Sigmoid colon (tissue), 7 donors: ENCODE results near the gene CNTN4. TPM values are rescaled to one million over a fixed set of nuclear protein-coding genes. Genes with fewer than 3 reads are reported as not detected.

Experiments used
- DNase-seq: peaks from one replicate; pipeline ENCODE4 v3.0.0-alpha.2; 2019
- H3K27ac ChIP-seq, 4 donors: fragments of 200-600 bp; sonication (generic); one replicate each; pipeline ENCODE4 v1.5.1; 2016 to 2019; ENCODE audit warnings: mild to moderate bottlenecking in 1 of 4
- H3K27me3 ChIP-seq, 3 donors: fragments of 200-600 bp; sonication (generic); one replicate each; pipeline ENCODE4 v1.5.1; 2019; ENCODE audit warnings: mild to moderate bottlenecking in 1 of 3
- H3K36me3 ChIP-seq, 4 donors: fragments of 200-600 bp; sonication (generic); one replicate each; pipeline ENCODE4 v1.5.1; 2016 to 2019
- H3K4me1 ChIP-seq, 4 donors: fragments of 200-600 bp; sonication (generic); one replicate each; pipeline ENCODE4 v1.5.1; 2017 to 2019
- H3K4me3 ChIP-seq, 4 donors: fragments of 200-600 bp; sonication (generic); one replicate each; pipeline ENCODE4 v1.5.1; 2017 to 2019; ENCODE audit warnings: mild to moderate bottlenecking in 2 of 4, moderate library complexity in 1 of 4
- H3K9me3 ChIP-seq, 4 donors: fragments of 200-600 bp in 3 of 4; sonication (generic) in 3 of 4; one replicate each; pipeline versions ENCODE4 v1.5.1 to v1.6.1; 2013 to 2019
- CTCF ChIP-seq, 4 experiments: fragments of 450-650 bp in 3 of 4; fragments of 200-600 bp in 1 of 4; IDR thresholded peaks; one replicate each; pipeline ENCODE4 v1.5.1; 2016 to 2019; ENCODE audit warnings: antibody characterized with exemption in 4 of 4, mild to moderate bottlenecking in 3 of 4, moderate library complexity in 2 of 4
- EP300 ChIP-seq, 4 donors: sonication (generic); formaldehyde crosslinking; IDR thresholded peaks; one replicate each; pipeline ENCODE4 v1.6.1; 2017; ENCODE audit warnings: antibody characterized with exemption in 4 of 4
- POLR2A ChIP-seq, 2 donors: fragments of 450-650 bp; IDR thresholded peaks; one replicate each; pipeline ENCODE4 v1.6.1; 2016; ENCODE audit warnings: antibody characterized with exemption in 2 of 2, mild to moderate bottlenecking in 2 of 2, moderate library complexity in 2 of 2
- POLR2AphosphoS5 ChIP-seq, 4 donors: sonication (generic); formaldehyde crosslinking; IDR thresholded peaks; one replicate each; pipeline ENCODE4 v1.6.1; 2017; ENCODE audit warnings: antibody characterized with exemption in 4 of 4
- WGBS, 2 donors: extraction: QIAGEN DNeasy Blood & Tissue Kit; methylation state at CpG; one replicate each; pipeline ENCODE4 v1.1.7; 2013; 5-methylcytosine and 5-hydroxymethylcytosine counted together
- intact Hi-C: fragments of 100-400 bp; cut with DNase I; formaldehyde crosslinking; loops from one replicate; pipeline ENCODE4 v1.15.1; 2023
- polyA plus RNA-seq, 3 donors: library from polyadenylated mRNA; stranded (reverse); fragments of 200-250 nt; gene quantifications; one replicate each; pipeline ENCODE4 v1.2.3, GENCODE V29; 2013
- total RNA-seq, 4 donors: library from RNA; depleted of rRNA; stranded (reverse); fragments of >200 nt; gene quantifications; one replicate each; pipeline ENCODE4 v1.1.0, GENCODE V29; 2016
- donor health status: healthy with polysubstance abuse.
- donor health status: Bipolar disorder and iron deficiency.
- donor health status: healthy.

The CNTN4 gene
- total and polyA plus RNA-seq, 7 donors: 1.4 to 10.0 (median 7.5) TPM

- intact Hi-C loops: no loop called here
Measured at GRCh38 chr3:2623436-2623835, 524.8 kb downstream of the CNTN4 start.

GRCh38 chr3:2628117-2628516, 529.5 kb downstream of the CNTN4 start:
- no peak for DNase-seq
- no peaks in the 10 kb centered on the region for H3K27me3 ChIP-seq
- H3K4me1 ChIP-seq: no peaks in the 10 kb centered on the region
- TF ChIP-seq CTCF (IDR thresholded peaks at IDR 0.05) (no peak), POLR2A (IDR thresholded peaks at IDR 0.05) (no peak)
- 92 to 93% methylated on average over 6 of the region's 6 CpGs for WGBS, 2 donors
- H3K4me3 ChIP-seq: no peak overlapping the region
- no peak overlapping the region for H3K27ac ChIP-seq
- no peaks in the 10 kb centered on the region for H3K36me3 ChIP-seq
- H3K9me3 ChIP-seq: no peaks in the 10 kb centered on the region
- intact Hi-C loops: no loop called here

More at GRCh38 chr3:2623436-2623835, 524.8 kb downstream of the CNTN4 start:
- DNase-seq: no peak
- H3K36me3 ChIP-seq: no peaks in the 10 kb centered on the region
- no peak overlapping the region for H3K4me3 ChIP-seq
- no peaks in the 10 kb centered on the region for H3K27me3 ChIP-seq
- no peaks in the 10 kb centered on the region for H3K4me1 ChIP-seq
- TF ChIP-seq POLR2A (IDR thresholded peaks at IDR 0.05): no peak
- TF ChIP-seq POLR2AphosphoS5 (IDR thresholded peaks at IDR 0.05): no peak
- TF ChIP-seq EP300 (IDR thresholded peaks at IDR 0.05): no peak
- TF ChIP-seq CTCF (IDR thresholded peaks at IDR 0.05): no peak
- H3K27ac ChIP-seq: no peak overlapping the region
- no peaks in the 10 kb centered on the region for H3K9me3 ChIP-seq
- 7 to 46% methylated on average over 1 of the region's 1 CpG for WGBS, 2 donors

DNA sequence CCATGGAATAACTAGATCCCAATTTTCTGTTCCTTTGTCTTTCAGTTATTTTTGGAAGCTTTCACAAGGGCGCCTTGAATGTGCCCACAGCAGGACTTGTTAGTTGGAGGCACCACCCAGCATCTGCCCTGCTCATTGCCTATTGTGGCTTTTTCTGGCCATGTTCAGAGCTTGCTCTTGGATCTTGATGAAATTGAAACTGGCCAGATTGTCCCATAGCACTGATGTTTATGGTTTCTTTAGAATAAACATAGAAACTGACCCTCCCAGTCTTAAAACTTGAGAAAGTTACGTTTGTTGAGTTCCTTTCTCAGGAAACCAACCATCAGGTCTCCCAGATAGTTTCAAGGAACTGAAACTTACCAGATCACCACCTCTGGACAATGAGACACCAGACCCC, 536.8 kb downstream of the CNTN4 start:
- Histone ChIP-seq H3K9me3 (peaks cover 0 to 7% (median 0%) of the 10 kb centered on the region in 4 donors), H3K36me3 (no peaks in the 10 kb centered on the region), H3K4me1 (no peaks in the 10 kb centered on the region), H3K27me3 (no peaks in the 10 kb centered on the region), H3K4me3 (no peak overlapping the region), H3K27ac (no peak overlapping the region)
- DNase-seq: no peak
- no peak for TF ChIP-seq POLR2A (IDR thresholded peaks at IDR 0.05)
- no peak for TF ChIP-seq CTCF (IDR thresholded peaks at IDR 0.05)
- no peak for TF ChIP-seq EP300 (IDR thresholded peaks at IDR 0.05)
- no peak for TF ChIP-seq POLR2AphosphoS5 (IDR thresholded peaks at IDR 0.05)
- WGBS, 2 donors: 71 to 81% methylated on average over 2 of the region's 2 CpGs
- intact Hi-C loops: no loop called here

DNA sequence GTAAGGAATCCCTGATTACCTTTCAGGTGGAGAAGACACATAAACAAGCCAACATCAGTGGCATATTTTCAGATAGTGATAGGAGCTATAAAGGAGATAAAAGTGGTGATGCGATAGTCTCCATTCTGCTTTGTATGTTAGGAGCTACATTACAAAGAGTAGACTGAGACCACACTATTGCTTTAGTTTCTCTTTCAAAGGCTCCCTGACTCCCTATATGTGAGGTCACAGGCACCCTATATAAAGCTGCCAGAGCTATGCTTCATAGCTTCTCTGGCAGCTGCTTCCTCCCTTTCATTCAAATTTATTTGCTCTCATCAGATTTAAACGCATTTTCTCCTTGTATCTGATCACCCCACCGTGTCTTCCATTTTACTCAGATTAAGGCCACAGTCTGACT, 544.9 kb downstream of the CNTN4 start:
- TF ChIP-seq POLR2AphosphoS5 (IDR thresholded peaks at IDR 0.05) (no peak), POLR2A (IDR thresholded peaks at IDR 0.05) (no peak), CTCF (IDR thresholded peaks at IDR 0.05) (no peak)
- no peak overlapping the region for H3K4me3 ChIP-seq
- no peak overlapping the region for H3K27ac ChIP-seq
- DNase-seq: no peak
- 59 to 70% methylated on average over 3 of the region's 3 CpGs for WGBS, 2 donors
- no peaks in the 10 kb centered on the region for H3K4me1 ChIP-seq
- no peaks in the 10 kb centered on the region for H3K9me3 ChIP-seq
- intact Hi-C loops: no loop called here
- H3K27me3 ChIP-seq: no peaks in the 10 kb centered on the region
- H3K36me3 ChIP-seq: no peaks in the 10 kb centered on the region

GRCh38 chr3:2645001-2645400, 546.3 kb downstream of the CNTN4 start:
- H3K27ac ChIP-seq: no peak overlapping the region
- intact Hi-C loops: no loop called here
- H3K4me1 ChIP-seq: no peaks in the 10 kb centered on the region
- TF ChIP-seq EP300 (IDR thresholded peaks at IDR 0.05) (no peak), POLR2A (IDR thresholded peaks at IDR 0.05) (no peak), POLR2AphosphoS5 (IDR thresholded peaks at IDR 0.05) (no peak), CTCF (IDR thresholded peaks at IDR 0.05) (no peak)
- DNase-seq: no peak
- H3K4me3 ChIP-seq: no peak overlapping the region
- H3K36me3 ChIP-seq: no peaks in the 10 kb centered on the region
- H3K9me3 ChIP-seq: no peaks in the 10 kb centered on the region
- 76 to 90% methylated on average over 2 of the region's 2 CpGs for WGBS, 2 donors
- H3K27me3 ChIP-seq: no peaks in the 10 kb centered on the region
